SHP77 treated with DMSO at 0.1 percent for 48 hours (cell line): ENCODE results near the gene KCNT1.
"Not testable (repeated sequence)": the region's sequence is repeated elsewhere in the genome, so short reads cannot be mapped to it uniquely, and the experiment has no call there.

ENCODE experiments used
- DNase-seq: peaks from one replicate; lab custom pipeline; 2025; lab: John Stamatoyannopoulos, UW

The KCNT1 gene

DNA sequence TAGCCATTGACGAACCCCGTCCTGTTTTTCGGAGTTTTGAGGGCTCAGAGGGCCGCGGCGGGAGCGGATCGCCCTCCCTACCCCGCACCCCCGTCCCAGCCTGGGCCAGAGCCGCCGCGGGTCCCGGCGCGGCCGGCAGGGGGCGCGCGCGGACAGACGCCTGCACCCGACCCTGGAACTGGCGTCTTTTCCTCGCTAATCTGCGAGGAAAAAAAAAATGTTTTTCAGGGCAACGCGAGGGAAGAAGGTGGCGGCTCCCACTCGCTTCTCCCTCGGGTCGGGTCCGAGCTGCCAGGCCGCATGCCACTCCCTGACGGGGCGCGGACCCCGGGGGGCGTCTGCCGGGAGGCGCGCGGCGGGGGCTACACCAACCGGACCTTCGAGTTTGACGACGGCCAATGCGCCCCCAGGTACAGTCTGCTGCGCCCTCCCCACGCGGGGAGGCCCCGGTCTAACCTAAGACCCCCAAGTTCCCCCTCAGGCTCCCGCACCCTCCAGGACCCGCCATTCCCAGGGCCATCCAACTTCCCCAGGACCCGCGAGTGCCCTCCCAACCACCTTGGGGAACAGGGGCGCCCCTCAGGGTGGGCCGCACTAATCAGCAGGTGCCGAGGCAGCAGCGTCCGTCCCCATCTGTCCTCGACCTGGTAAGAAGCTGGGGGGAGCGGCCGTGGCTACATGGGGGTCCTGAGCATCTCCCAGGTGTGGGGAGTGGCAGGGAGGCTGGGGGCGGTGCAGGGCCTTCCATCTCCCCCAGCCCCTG lies at the start of gene KCNT1:
KCNT1 (plus strand) TSS at position 227 of the 763 bp plus-strand sequence; CDS start at position 301, 74 bp downstream.
- no peak for DNase-seq

DNA sequence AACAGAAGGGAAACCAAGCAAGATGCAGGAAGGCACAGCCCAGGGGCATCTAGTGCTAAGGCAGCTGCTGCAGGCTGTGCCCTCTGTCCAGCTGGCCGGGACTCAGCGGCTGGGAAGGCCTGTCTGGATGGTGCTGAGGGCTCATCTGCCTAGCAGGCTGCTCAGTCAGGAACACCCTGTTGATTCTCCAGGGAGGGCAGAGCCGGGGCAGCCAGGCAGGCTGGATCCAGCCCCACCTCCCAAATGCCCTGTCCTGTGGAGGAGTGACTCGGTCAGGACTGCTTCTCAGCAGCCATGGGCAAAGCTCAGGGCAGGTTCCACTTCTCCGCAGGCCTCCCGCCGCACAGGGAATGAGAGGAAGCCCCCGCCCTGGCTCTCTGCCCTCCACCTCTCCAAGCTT lies 46.7 kb upstream of the KCNT1 start:
- DNase-seq = no peak

DNA sequence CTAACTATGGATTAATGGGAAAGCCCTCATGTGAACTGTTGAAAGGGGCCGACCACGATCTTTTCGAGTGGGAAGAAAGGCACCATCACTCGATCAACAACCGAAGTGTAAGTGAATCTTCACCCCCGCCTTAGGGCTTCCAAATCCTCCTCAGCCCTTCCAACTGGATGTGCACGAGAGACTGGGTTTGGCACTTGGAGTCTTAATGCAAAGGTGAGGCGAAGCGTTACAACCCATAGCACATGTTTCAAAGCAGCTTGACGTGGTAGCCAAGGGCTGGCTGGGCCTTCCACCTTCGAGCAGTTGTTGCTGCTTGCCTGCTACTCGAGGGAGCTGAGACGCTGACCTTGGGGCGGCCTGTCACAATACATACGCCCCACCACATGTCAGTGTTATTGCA lies 44.6 kb upstream of the KCNT1 start:
- no peak for DNase-seq

DNA sequence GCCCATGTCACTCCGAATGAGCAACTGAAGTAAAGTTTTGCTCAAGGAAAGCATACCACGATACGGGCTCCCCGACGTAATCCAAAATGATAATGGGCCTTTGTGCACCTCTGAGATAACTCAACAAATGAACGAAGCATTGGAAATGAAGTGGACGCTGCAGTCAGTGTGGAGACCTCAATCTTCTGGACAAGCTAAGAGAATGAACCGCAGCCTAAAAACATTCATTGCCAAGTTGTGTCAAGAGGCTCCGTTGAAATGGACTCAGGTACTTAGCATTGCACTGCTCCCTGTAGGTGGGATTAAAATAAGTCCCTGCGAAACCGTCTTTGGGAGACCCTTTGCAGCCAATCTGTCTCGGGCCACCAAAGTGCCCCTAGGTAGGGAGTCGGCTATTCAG lies 42.7 kb upstream of the KCNT1 start:
- no peak for DNase-seq

DNA sequence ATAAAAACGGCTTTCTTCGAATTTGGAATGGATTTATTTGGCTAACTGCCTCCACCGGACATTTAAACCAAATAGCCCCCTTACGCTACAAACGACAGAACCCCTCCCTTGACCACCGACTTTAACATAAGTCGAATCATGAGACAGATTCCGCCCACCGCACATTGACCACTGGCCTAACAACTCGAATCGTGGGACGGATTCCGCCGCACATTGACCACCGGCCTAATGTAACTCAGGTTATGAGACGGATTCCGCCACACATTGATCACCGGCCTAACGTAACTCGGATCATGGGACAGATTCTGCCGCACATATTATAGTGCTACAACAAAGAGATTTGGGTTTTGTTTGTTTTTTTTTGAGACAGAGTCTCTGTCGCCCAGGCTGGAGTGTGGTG lies 41.6 kb upstream of the KCNT1 start:
- no peak for DNase-seq

DNA sequence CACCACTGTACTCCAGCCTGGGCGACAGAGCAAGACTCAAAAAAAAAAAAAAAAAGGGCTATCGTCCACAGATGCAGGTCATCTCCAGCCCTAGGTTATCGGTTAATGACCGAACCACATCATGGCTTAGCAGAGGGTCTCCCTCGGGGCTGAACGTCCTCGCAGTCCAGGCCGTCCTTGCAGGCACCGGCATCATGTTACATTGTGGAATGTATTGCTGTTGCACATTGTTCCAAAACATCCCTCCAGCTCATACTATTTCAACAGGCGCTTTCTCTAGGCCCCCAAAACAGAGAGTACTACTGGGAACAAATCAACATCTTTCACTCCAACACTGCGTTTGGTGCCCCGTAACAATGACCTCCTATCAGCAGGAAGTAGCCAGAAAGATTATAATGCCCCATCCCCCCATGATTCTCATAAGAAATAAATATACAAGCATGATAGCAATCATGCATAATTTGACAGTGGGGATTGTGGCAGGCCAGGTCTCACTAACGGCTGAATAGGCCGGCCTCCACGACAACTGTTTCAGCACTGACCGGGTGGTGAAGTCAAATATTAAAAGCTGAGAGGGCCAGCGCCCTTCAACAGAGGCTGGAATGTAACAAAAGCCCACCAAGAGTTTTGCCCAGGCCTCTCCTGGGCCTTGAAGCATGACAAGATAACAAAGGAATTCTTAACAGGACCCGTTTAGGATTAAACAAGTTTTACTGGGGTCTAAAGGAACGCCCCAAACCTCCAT lies 40.0 kb upstream of the KCNT1 start:
- DNase-seq = no peak

DNA sequence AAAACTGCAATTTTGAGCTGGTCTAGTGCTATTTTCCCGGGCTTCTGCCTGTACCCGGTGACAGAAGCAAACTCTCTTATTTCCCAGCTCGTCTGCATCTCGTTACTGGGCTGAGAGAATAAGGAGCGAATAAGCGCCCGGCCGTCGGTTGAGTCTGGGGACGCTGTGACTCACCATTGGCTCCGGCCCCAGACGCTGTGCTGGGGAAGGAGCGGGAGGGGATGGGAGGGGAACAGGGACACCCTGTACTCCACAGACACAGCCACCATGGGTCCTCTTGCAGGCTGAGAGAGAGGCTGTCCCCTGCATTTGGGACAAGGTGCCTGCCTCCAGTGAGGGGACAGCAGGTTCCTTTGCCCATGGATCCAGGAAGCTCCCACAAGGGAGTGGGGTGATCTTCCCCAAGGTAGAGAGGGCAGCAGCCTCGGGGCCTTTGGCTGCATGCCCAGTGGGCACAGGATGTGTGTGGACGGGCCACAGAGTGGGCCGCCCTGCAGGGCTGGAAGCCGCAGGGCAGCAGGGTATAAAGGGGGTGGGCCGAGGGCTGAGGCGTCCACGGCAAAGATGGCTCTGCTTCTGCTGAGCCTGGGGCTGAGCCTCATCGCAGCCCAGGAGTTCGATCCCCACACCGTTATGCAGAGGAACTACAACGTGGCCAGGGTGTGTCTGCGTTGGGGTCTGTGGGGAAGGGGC lies 39.1 kb upstream of the KCNT1 start, which contains the start of gene LCN9:
LCN9 (plus strand) TSS at position 552 of the 693 bp plus-strand sequence; CDS start at position 565, 13 bp downstream.
- no peak for DNase-seq

DNA sequence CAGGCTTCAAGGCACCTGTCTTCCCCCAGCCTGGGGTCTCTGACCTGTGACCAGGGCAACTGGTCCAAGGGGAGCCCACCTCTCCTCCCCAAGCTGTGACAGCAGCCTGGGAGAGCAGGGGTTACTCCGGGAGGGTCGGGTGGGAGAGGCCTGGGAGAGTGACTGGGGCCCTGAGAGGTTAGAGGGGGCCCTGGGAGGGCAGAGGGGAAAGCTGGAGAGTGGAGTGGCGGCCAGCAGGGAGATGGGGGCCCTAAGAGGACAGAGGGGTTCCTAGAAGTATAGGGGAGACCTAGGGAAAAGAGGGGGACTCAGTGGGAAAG lies 38.6 kb upstream of the KCNT1 start:
- no peak for DNase-seq

DNA sequence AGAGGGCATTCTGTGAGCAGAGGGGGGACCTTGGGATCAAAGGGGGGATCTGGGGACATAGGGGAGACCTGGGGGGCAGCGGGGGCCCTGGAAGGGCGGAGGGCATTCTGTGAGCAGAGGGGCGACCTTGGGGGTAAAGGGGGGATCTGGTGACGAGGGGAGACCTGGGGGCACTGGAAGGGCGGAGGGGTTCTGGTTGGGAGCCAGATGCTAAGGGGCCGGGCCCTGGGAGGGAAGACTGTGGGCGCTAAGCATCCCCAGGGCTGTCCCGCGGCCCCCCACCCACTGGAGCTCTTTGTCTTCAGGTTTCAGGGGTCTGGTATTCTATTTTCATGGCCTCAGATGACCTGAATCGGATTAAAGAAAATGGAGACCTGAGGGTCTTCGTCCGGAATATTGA lies 38.1 kb upstream of the KCNT1 start:
- DNase-seq = no peak

DNA sequence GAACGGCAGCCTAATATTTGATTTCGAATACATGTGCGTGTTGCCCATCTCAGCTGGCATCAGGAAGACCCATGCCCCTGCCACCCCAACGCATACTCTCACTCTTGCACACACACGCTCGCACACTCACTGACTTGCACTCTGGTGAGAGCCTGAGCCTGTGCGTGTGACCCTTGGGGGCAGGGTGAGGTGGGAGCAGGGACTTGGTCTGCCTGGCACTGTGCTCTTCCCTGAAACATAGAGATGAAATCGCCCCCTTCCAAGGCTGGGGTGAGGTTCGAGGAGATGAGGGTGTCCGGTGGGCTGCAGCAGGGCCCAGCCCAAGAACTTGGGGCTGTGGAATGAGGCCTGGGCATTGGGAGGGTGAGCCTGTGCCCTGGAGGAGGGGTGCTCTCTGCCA lies 37.7 kb upstream of the KCNT1 start:
- no peak for DNase-seq

DNA sequence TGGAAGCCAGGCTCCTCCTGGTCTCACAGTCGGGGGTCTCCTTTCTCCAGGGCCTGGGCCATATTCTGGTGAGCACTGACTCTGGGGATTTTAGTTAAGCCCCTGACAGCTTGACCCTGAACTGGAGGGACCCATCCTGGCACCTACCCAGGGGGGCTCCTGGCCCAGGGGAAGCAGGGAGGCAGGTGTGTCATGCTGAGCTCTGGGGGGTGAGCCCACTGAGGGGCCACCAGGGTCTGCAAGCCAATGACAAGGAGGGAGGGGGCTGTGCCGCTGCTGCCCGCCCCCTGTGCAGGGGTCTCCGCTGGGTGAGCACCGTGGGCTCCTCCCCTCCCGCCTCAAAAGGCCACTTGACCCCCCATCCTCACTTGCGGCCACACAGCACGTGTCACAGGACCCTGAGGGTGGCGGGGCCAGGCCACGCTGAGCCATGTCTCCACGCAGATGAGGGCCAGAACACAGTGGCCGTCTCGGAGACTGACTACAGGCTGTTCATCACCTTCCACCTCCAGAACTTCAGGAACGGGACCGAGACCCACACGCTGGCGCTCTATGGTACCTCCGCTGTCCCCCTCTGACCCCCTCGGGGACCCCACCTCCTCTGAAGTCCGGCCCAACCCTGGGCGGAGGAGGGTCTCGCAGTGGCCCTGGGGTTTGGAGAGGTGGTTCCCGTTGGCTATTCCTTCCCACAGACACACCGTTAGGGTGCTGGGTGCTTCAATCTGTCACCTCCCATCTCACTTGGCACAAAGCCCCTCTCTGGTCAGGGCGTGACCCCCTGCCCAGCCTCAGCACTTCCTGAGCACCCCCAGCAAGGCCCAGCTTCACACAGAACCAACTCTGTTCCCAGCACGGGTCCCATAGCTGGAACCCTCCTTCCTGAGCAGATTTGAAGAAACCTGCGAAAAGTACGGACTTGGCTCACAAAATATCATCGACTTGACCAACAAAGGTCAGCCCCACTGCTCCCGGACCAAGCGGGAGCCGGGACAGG lies 36.9 kb upstream of the KCNT1 start:
- no peak for DNase-seq

DNA sequence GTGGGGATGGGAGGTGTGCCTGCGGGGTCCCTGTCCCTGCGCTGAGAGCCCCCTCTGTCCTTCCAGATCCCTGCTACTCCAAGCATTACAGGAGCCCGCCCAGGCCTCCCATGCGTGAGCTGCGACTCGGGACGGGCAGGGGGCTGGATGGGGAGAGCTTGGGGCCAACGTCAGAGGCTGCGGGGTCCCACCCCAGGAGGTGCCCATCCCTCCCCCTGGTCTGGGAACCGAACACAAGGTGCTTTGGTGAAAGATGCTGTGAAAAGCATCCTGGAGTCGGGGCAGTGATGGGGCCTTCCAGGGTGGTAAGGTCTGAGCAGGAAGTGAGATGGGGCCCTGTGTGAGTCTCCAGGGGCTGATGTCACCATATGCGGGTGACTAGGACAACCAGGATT lies 36.2 kb upstream of the KCNT1 start:
- no peak for DNase-seq

DNA sequence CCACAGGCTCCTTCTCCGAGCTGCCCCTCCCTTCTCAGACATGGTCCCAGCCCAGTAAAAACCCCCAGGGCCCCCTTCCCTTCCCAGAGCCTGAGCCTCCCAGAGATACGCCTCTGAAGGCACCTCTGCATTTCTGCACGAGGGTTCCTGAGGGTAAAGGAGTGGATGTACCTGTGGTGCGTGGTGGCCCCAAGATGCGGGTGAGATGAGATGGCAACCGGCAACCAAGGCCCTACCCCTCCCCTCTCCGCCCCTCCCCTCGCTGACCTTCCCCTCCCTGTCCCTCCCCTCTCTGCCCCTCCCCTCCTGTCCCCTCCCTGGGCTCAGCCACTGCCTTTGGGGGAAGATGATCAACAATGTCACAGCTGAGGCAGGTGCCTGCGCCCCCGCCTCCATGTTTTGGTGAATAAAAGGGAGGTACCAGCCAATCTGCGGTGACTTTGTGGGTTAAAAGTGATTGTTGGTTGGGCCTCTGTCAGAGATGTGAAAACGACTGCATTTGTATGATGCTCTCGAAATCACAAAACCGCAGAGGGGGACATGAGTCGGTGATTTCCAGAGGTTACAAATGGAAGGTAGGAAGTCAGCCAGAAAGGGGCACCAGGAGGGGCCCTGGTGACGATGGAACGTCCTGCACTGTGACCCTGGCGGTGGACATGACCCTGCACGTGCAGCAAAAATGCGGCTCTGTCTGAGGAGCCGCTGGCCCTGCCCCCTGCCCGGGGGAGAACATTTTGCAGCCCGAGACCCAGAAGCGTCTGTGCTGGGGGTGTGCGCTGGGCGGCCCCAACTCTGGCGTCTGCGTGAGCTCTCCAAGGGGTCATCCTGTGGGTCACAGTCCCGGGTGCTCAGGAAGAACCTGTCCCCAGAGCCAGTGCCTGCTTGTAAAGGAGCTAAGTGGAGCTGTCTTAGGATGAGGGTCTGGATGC lies 35.2 kb upstream of the KCNT1 start:
- no peak for DNase-seq

DNA sequence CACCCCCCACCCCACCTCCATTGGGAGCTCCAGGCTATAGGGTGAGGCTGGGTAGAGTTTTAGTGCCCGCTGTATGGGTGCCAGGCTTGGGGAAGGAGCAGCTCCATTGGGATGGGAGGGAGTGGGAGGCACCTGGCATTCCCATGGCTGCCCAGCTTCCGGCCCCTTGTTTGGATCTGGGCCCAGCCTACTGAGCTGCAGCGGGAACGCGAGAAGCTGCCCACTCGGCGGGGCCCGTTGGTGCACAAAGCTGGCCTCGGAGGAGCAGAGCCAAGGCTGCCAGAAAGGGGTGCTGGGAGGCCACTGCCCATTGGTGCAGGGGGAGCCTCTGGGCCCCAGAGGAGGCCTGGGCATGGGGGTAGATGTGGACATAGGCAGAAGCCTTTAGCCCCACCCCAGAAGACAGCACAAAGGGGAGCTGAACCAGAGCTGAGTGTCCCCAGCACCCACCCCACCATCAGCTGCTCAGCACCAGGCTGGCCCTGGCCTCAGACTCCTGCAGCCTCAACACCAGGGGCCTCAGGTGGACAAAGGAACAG lies 34.5 kb upstream of the KCNT1 start:
- no peak for DNase-seq

DNA sequence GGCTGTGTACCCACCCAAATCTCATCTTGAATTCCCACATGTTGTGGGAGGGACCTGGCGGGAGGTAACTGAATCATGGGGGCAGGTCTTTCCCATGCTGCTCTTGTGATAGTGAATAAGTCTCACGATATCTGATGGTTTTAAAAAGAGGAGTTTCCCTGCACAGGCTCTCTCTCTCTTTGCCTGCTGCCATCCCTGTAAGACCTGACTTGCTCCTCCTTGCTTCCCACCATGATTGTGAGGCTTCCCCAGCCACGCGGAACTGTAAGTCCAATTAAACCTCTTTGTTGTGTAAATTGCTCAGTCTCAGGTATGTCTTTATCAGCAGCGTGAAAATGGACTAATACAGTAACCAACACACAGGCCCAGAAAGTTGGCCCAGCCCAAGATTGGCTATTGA lies 33.0 kb upstream of the KCNT1 start:
- not testable (repeated sequence) for DNase-seq

DNA sequence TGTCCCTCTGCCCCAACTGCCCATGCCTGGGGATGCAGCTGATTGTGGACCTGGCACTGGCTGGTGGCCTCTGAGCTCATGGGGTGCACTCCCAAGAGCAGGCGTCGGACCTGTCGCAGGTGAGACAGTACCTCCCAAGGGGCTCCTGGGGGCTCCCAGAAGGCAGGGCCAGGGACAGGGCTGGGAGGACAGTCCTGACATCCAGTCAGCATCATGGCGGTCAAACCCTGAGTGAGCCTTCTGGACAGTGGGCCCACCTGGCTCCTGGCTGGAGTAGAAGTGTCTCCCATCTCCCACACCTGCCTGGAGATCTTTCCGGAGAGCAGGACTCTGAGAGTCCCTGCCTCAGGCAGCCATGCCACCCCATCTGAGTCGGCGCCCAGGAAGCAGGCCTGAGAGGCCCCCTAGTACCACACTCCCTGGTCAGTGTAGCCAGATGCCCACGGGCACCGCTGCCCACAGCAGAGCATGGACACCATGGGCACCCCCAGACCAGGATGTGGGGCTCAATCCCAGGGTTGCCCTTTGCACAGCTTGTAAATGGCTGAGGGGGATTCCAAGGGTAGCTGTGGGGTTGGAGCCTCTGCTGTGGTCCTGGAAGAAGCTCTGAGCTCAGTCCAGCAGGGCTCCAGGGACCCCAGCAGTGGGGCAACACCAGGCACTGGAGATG lies 32.2 kb upstream of the KCNT1 start:
- DNase-seq = no peak

DNA sequence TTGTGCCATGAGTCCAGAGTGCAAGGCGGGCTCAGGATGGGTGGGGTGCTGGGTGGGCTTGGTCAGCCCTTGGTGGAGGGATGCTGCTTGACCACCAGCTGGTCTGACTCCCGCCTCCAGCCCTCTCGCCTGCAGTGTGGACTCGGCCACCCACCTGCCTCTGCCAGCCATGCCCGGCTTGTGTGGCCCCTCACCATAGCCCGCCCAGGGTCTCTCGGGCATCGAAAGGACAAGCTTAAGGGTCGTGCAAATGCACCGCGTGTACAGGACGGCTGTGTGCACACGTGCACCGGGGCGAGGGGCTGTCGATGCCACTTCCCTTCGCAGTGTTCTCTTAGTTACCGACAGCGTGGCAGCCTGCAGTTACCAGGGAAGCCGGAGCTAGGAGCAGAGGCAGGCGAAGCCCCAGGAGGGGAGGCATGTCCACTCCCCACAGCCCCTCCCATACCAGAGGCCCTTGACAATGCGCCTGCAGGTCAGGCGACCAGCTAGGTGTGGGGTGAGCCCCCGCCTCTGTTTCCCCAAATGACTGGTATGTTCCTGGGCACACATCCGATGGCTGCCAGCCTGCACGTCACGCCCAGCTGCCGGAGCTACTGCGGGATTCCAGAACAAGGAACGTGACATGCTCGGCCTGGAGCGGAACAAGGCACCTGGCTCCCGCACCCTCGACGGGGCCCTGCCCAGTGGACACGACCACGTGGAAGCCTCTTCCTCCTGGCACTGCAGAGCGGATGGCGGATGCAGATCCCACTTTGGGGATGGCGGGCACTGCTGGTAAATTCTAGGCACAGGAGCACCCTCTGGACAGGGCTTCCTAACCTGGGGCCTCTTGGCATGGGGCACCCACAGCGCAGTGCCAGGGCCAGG lies 31.0 kb upstream of the KCNT1 start:
- no peak for DNase-seq

DNA sequence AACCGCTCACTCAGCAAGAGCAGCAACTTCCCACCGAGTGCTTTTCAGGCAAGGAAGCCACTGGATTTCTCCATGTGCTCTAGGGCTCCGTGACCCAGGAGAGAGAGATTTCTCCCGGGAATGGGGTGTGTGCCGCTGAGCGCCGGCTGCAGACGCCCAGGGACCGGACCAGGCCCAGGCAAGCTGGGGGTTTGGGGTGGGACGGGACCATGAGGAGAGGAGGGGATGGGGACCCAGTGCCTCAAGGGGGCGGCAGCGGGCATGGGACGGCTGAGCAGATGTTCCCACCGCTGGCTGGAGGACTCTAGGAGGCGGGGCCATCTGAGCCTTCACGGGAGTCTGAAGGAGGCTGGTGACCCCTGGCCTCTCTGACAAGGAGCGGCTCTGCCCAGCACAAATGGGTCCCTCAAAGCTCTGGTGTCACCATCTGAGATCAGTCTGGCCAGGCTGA lies 30.4 kb upstream of the KCNT1 start:
- DNase-seq = no peak

DNA sequence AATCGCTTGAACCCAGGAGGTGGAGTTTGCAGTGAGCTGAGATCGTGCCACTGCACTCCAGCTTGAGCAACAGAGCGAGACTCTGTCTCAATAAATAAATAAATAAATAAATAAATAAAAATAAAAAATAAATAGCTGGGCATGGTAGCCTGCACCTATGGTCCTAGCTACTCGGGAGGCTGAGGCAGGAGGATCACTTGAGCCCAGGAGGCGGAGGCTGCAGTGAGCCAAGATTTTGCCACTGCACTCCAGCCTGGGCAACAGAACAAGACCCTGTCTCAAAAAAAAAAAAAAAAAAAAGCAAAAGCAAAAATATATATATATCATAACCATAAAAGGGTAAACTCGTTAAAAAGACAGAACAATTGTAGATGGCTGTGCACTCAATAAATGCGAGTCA lies 29.2 kb upstream of the KCNT1 start:
- not testable (repeated sequence) for DNase-seq
